ENCODE measurements around the gene HEG1.
A peak's percentile ranks its signal among the peaks of the same experiment; 100 is the strongest.

The HEG1 gene

DNA sequence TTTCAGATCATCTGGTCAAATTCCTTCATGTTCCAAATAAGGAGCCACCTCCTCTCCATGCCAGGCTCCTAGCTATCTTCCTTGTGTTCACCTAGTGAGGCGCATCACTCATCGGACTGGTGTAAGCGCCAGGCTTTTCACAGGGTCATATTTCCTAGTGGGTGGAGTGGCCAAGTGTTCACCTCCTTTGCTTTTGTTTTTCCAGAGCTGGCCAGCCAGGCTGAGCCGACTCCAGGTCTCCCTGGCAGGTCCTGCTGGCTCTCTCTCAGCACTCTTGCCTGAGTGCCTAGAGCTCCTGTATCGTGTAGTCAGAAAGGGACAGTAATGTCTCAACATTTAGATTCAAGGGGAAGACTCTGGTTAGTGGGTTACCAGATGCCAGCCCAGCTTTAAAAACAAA, 31.0 kb downstream of the HEG1 start:
- Mint-ChIP-seq H3K27ac (peak overlapping the region in 2 of 3 experiments; percentile 6 to 45), H3K4me3 (no peak overlapping the region), H3K9me3 (no peaks in the 10 kb centered on the region), H3K4me1 (peaks cover 25% of the 10 kb centered on the region), H3K27me3 (ENCODE audit: low read depth) (peaks cover 1% of the 10 kb centered on the region), H3K36me3 (ENCODE audit: low read depth) (peaks cover 24% of the 10 kb centered on the region)
- TF ChIP-seq, protein P1, sequence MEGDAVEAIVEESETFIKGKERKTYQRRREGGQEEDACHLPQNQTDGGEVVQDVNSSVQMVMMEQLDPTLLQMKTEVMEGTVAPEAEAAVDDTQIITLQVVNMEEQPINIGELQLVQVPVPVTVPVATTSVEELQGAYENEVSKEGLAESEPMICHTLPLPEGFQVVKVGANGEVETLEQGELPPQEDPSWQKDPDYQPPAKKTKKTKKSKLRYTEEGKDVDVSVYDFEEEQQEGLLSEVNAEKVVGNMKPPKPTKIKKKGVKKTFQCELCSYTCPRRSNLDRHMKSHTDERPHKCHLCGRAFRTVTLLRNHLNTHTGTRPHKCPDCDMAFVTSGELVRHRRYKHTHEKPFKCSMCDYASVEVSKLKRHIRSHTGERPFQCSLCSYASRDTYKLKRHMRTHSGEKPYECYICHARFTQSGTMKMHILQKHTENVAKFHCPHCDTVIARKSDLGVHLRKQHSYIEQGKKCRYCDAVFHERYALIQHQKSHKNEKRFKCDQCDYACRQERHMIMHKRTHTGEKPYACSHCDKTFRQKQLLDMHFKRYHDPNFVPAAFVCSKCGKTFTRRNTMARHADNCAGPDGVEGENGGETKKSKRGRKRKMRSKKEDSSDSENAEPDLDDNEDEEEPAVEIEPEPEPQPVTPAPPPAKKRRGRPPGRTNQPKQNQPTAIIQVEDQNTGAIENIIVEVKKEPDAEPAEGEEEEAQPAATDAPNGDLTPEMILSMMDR (IDR thresholded peaks at IDR 0.05; ENCODE audit: unreplicated experiment in 3 of 3) = no peak

DNA sequence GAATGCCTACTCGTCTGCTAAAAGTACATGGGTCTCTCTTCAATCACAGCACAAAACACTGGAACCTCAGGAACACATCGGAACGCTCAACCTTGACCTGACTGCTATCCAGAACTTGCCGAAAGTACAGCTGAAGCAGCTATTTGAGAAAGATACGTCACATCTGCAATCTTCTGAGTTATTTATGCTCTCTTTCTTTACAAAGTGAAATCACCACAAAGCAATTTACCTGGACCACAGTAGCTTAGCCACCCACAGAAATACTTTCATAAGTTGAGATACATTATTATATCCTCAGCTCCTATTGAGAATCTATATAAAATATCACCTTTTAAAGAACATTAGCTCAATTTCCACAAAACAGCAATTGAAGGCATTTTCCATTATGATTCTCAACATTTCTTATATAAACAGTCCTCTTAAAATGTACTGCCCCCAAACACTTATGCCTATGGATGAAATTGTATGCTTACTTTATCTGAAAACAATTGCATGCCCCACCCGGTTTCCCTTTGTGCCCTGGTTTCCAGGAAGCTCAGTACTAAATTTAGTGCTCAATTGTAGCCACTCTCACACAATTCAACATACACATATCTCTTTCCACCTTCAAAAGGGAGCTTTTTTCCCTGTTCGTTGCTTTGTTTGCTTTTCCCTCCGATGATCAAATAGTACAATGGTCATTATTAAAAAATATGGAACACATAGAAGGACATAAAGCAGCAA, 31.8 kb downstream of the HEG1 start:
- peaks cover 25% of the 10 kb centered on the region for H3K4me1 Mint-ChIP-seq
- H3K27ac Mint-ChIP-seq = peak overlapping the region in 2 of 3 experiments; percentile 6 to 65
- H3K36me3 Mint-ChIP-seq (ENCODE audit: low read depth) = peaks cover 29% of the 10 kb centered on the region
- no peaks in the 10 kb centered on the region for H3K27me3 Mint-ChIP-seq (ENCODE audit: low read depth)
- TF ChIP-seq, protein P1 (IDR thresholded peaks at IDR 0.05; ENCODE audit: unreplicated experiment in 3 of 3) = no peak
- no peak overlapping the region for H3K4me3 Mint-ChIP-seq
- no peaks in the 10 kb centered on the region for H3K9me3 Mint-ChIP-seq

DNA sequence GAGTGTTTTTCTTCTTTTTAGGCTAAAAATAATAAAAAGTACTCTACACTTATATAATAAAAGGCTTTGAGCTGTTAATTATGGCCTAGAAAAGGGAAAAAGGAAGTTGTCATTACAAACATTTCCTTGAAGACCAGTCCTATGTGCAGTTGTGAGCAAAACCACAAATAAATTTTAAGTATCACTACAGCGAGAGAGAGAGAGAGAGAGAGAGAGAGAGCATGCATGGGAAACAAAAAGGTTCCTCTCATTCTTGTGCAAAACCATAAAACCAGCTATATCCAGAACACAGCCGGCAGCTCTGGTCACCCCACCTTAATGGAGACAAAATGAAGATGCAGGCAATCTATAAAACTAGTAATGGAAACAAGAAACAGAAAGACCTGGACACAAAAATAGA, 33.6 kb downstream of the HEG1 start:
- Mint-ChIP-seq H3K36me3 (ENCODE audit: low read depth) (peaks cover 32% of the 10 kb centered on the region), H3K27me3 (ENCODE audit: low read depth) (no peaks in the 10 kb centered on the region), H3K4me1 (peaks cover 25% of the 10 kb centered on the region), H3K4me3 (no peak overlapping the region), H3K27ac (no peak overlapping the region), H3K9me3 (no peaks in the 10 kb centered on the region)
- TF ChIP-seq, protein P1 (IDR thresholded peaks at IDR 0.05; ENCODE audit: unreplicated experiment in 3 of 3) = no peak

DNA sequence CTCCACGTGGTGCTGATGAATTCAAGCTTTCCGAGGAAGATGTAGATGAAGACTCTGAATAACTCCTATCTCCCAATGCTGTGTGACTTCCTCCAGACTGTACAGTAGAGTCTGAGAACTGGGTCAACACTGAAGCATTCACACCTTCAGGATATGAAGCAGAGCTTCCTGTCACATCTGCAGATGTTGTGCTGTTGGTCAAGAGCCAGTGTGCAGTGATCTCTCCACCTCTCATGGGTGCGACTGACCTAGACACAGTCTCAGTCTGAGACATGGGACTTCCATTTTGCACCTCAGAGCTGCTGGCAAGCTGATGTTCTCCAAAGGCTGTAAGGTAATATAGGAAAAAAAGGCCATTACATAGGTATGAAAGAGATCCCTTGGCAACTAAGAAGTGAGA, 36.5 kb downstream of the HEG1 start:
- Mint-ChIP-seq H3K9me3 (no peaks in the 10 kb centered on the region), H3K4me1 (peaks cover 8% of the 10 kb centered on the region), H3K27me3 (ENCODE audit: low read depth) (no peaks in the 10 kb centered on the region), H3K27ac (no peak overlapping the region), H3K36me3 (ENCODE audit: low read depth) (peaks cover 30% of the 10 kb centered on the region), H3K4me3 (no peak overlapping the region)
- TF ChIP-seq, protein P1 (IDR thresholded peaks at IDR 0.05; ENCODE audit: unreplicated experiment in 3 of 3) = no peak

DNA sequence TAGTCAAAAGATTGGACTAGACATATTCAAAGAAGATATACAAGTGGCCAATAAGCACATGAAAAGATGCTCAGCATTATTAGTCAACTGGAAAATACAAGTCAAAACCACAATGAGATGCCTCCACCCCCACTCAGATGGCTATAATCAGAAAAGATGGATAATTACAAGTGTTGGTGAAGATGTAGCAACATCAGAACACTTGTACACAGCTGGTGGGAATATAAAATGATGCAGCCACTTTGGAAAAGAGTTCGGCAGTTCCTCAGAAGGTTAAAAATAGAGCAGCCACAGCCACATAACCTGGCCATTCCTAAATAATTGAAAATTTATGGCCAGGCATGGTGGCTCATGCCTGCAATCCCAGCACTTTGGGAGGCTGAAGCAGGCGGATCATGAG, 38.4 kb downstream of the HEG1 start:
- TF ChIP-seq, protein P1 (IDR thresholded peaks at IDR 0.05; ENCODE audit: unreplicated experiment in 3 of 3) = no peak
- no peaks in the 10 kb centered on the region for H3K4me1 Mint-ChIP-seq
- H3K4me3 Mint-ChIP-seq = no peak overlapping the region
- H3K36me3 Mint-ChIP-seq (ENCODE audit: low read depth) = peaks cover 46% of the 10 kb centered on the region
- H3K27me3 Mint-ChIP-seq (ENCODE audit: low read depth) = no peaks in the 10 kb centered on the region
- no peaks in the 10 kb centered on the region for H3K9me3 Mint-ChIP-seq
- H3K27ac Mint-ChIP-seq = no peak overlapping the region

DNA sequence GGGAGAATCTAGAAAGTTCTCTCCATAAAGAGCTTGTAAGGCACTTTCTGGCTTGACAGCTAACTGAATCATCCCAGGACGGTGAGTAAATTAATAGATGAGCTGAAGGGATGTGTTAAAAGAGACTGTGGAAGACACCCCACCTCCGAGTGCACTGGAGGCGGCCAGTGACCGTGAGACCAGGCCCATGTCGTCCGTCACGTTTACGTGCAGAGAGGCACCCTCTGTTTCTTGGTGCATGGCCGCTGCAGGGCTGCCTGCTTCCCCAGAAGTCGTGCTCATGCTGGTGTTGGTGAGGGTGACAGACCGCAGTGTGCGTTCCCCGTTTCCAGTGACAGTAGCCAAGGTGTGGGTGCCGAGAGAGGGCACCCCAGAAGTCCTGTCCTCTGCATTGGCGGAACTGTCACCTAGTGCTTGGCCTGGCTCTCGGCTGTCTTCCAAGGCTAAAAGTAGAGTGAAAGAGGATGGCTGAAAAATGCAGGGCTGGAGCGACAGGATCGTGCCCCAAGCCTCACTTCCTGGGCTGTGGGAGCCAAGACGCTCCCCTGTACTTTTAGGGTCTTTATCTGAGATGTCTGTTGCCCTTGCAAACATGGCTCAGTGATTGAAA, 41.1 kb downstream of the HEG1 start:
- no peaks in the 10 kb centered on the region for H3K27me3 Mint-ChIP-seq (ENCODE audit: low read depth)

More for the DNA sequence above, 41.1 kb downstream of the HEG1 start:
- H3K27ac Mint-ChIP-seq = no peak overlapping the region
- no peaks in the 10 kb centered on the region for H3K9me3 Mint-ChIP-seq
- H3K36me3 Mint-ChIP-seq (ENCODE audit: low read depth) = peaks cover 54% of the 10 kb centered on the region
- H3K4me3 Mint-ChIP-seq = no peak overlapping the region
- H3K4me1 Mint-ChIP-seq = no peaks in the 10 kb centered on the region
- TF ChIP-seq, protein P1 (IDR thresholded peaks at IDR 0.05; ENCODE audit: unreplicated experiment in 3 of 3) = no peak
